GM18909 (cell line): ENCODE measurements around the gene SEMA6B.

Experiments used
- ATAC-seq: cut with Tn5 transposase; IDR thresholded peaks from one replicate; pipeline ENCODE4 v1.9.1; 2021; ENCODE audit warnings: mild to moderate bottlenecking; ENCODE audit not compliant: unreplicated experiment, poor library complexity

SEMA6B gene

GRCh38 chr19:4588291-4588761, 28.8 kb upstream of the SEMA6B start:
- ATAC-seq, result no peak

- ATAC-seq, result no peak
Measured at GRCh38 chr19:4587527-4587926, 28.0 kb upstream of the SEMA6B start.

GRCh38 chr19:4586691-4587090, 27.2 kb upstream of the SEMA6B start:
- no peak for ATAC-seq

GRCh38 chr19:4586245-4586644, 26.8 kb upstream of the SEMA6B start:
- ATAC-seq, result no peak

- no peak for ATAC-seq
Measured at GRCh38 chr19:4585556-4585955, 26.1 kb upstream of the SEMA6B start.

- ATAC-seq, result no peak
Measured at GRCh38 chr19:4584670-4585460, 25.4 kb upstream of the SEMA6B start.

- ATAC-seq, result no peak
Measured at GRCh38 chr19:4583961-4584669, 24.6 kb upstream of the SEMA6B start.

- ATAC-seq, result no peak
Measured at GRCh38 chr19:4582980-4583842, 23.7 kb upstream of the SEMA6B start.

- no peak for ATAC-seq
Measured at GRCh38 chr19:4581666-4582553, 22.4 kb upstream of the SEMA6B start.

GRCh38 chr19:4580961-4581665, 21.6 kb upstream of the SEMA6B start:
- ATAC-seq, result no peak

- ATAC-seq, result no peak
Measured at GRCh38 chr19:4580021-4580901, 20.8 kb upstream of the SEMA6B start.

GRCh38 chr19:4579389-4579788, 19.9 kb upstream of the SEMA6B start:
- ATAC-seq, result no peak

- no peak for ATAC-seq
Measured at GRCh38 chr19:4578552-4579248, 19.2 kb upstream of the SEMA6B start.

- no peak for ATAC-seq
Measured at GRCh38 chr19:4577020-4577782, 17.7 kb upstream of the SEMA6B start.

GRCh38 chr19:4576016-4576933, 16.8 kb upstream of the SEMA6B start:
- no peak for ATAC-seq
